CD4-positive, alpha-beta T cell (primary cell): ENCODE data around the gene SEMA4D. TPM values are rescaled to one million over a fixed set of nuclear protein-coding genes. Genes with fewer than 3 reads are reported as not detected.

Experiments used
- ATAC-seq: fragments of 200-7000 bp; cut with Tn5 transposase; one replicate; pipeline ENCODE4 v1.10.0; 2022; ENCODE audit warnings: mild to moderate bottlenecking; ENCODE audit not compliant: poor library complexity
- CTCF ChIA-PET: fragments of 350-600 bp; sonication (Branson Sonifier 250); formaldehyde crosslinking; loops from one replicate; lab custom pipeline; 2021; ENCODE audit warnings: antibody characterized with exemption, inconsistent platforms; lab: Charles Lee
- POLR2A ChIA-PET: fragments of 350-600 bp; sonication (Branson Sonifier 250); formaldehyde crosslinking; loops from one replicate; lab custom pipeline; 2021; ENCODE audit warnings: antibody characterized with exemption, inconsistent platforms; lab: Charles Lee
- DNase-seq, 14 experiments: peaks; one replicate each; pipeline ENCODE4 v3.0.0-alpha.2; 2013 to 2020; ENCODE audit warnings: mixed read lengths in 2 of 14
- H3K27ac ChIP-seq, 2 donors: one replicate each; pipeline versions ENCODE4 v1.5.1 to v1.7.0; 2013; ENCODE audit warnings: low read length in 2 of 2, low read depth in 1 of 2, mild to moderate bottlenecking in 1 of 2
- H3K27me3 ChIP-seq, 2 experiments: 1 replicate in 1 of 2; 2 replicates in 1 of 2; pipeline versions ENCODE4 v1.6.1 to v1.7.0; 2013; ENCODE audit warnings: low read length in 2 of 2, control low read depth in 1 of 2, mild to moderate bottlenecking in 1 of 2, moderate library complexity in 1 of 2; ENCODE audit not compliant: insufficient read depth in 2 of 2, control insufficient read depth in 1 of 2
- H3K36me3 ChIP-seq: one replicate; pipeline ENCODE4 v1.6.1; 2013; ENCODE audit warnings: low read length, control low read depth; ENCODE audit not compliant: insufficient read depth
- H3K4me1 ChIP-seq: one replicate; pipeline ENCODE4 v1.6.1; 2013; ENCODE audit warnings: low read length, control low read depth; ENCODE audit not compliant: insufficient read depth
- H3K4me3 ChIP-seq: one replicate; pipeline ENCODE4 v1.5.1; 2013; ENCODE audit warnings: mild to moderate bottlenecking, low read length, moderate library complexity
- H3K9me3 ChIP-seq, 2 experiments: 1 replicate in 1 of 2; 2 replicates in 1 of 2; pipeline versions ENCODE4 v1.6.1 to v1.7.0; 2013; ENCODE audit warnings: low read length in 2 of 2, mild to moderate bottlenecking in 2 of 2, control low read depth in 1 of 2, moderate library complexity in 1 of 2; ENCODE audit not compliant: control insufficient read depth in 1 of 2, insufficient read depth in 1 of 2
- H3K27ac Mint-ChIP-seq: one replicate; pipeline ENCODE4 v1.8.0; 2020; ENCODE audit warnings: mixed read lengths
- H3K27me3 Mint-ChIP-seq: one replicate; pipeline ENCODE4 v1.8.0; 2021; ENCODE audit warnings: mixed read lengths
- H3K36me3 Mint-ChIP-seq: one replicate; pipeline ENCODE4 v1.8.0; 2021; ENCODE audit warnings: low read depth, mixed read lengths
- H3K4me1 Mint-ChIP-seq: one replicate; pipeline ENCODE4 v1.8.0; 2021; ENCODE audit warnings: low read depth, mixed read lengths
- H3K4me3 Mint-ChIP-seq: one replicate; pipeline ENCODE4 v1.8.0; 2020; ENCODE audit warnings: mild to moderate bottlenecking, mixed read lengths
- H3K9me3 Mint-ChIP-seq: one replicate; pipeline ENCODE4 v1.8.0; 2020; ENCODE audit warnings: mixed read lengths
- intact Hi-C, 2 experiments: fragments of 100-400 bp; cut with DNase I in 1 of 2; cut with micrococcal nuclease in 1 of 2; formaldehyde crosslinking; loops; one replicate each; pipeline versions ENCODE4 v1.15.1 to v1.9.0; 2023 to 2025; cut with DNase I, micrococcal nuclease
- total RNA-seq, 174 experiments: library from RNA in 2 of 174; stranded (reverse) in 2 of 174; gene quantifications; one replicate each; pipeline ENCODE4 v1.2.3 and lab custom pipeline; 2021 to 2026
- TF ChIP-seq, protein P1 (sequence below): fragments of 200-600 bp; IDR thresholded peaks from one replicate; pipeline ENCODE4 v1.8.0; 2022; ENCODE audit warnings: antibody characterized with exemption, mild to moderate bottlenecking

The SEMA4D gene
- total RNA-seq, 2 experiments from 2014 or later, result 399 to 430 TPM

DNA sequence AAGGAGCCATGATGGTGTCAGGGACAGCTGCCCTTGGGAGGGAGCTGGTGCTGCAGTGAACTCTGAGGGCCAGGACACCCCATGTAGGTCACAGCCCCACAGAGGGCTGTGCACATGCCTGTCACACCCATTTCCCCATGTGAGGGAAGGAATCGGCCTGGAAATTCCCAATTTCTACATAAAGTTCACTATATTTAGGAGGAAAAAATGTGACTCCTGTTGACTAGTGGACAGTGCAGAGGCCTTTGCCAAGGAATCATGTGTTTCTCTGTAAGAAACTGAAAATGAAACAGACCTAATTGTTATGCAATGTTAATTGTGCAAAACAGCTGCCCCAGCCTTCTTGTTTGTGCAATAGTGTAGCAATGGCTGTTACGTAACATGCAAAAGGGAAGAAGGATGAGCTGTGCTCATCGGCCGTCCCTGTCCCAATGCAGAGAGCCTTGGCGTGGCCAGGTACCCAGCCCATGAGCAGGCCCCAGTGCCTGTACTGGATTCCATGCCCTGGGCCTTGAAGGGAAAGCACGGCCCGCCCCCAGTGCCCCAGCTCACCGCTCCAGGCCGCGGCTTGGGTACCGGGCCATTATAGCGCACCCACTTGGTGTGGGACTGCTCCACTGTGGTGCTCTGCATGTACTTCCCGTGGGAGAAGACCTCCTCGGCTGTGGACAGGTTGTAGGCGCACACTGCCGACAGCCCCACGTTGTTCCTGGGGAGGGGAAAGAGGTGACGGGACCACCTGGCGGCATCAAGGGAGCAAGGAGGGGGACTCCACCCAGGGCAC is 109.6 kb downstream of the SEMA4D start:
- Mint-ChIP-seq H3K9me3 (no peaks in the 10 kb centered on the region), H3K27ac (no peak overlapping the region), H3K27me3 (no peaks in the 10 kb centered on the region), H3K4me3 (no peak overlapping the region), H3K4me1 (peaks cover 2% of the 10 kb centered on the region), H3K36me3 (peaks cover 99% of the 10 kb centered on the region)
- Histone ChIP-seq H3K27ac (no peak overlapping the region), H3K9me3 (no peaks in the 10 kb centered on the region), H3K36me3 (peaks cover 98% of the 10 kb centered on the region), H3K4me1 (peaks cover 5% of the 10 kb centered on the region), H3K27me3 (no peaks in the 10 kb centered on the region), H3K4me3 (no peak overlapping the region)
- no peak for ATAC-seq
- ChIA-PET POLR2A (no interaction called here), CTCF (interaction anchor here (1.0 to 1.2 kb wide), 2 partner anchors 20 to 41 kb away, joined by 3 to 4 read pairs; no protein-coding TSS in a partner anchor)
- peak in 3 of 14 experiments; percentile 36 to 72 (median 66) for DNase-seq
- TF ChIP-seq, protein P1, sequence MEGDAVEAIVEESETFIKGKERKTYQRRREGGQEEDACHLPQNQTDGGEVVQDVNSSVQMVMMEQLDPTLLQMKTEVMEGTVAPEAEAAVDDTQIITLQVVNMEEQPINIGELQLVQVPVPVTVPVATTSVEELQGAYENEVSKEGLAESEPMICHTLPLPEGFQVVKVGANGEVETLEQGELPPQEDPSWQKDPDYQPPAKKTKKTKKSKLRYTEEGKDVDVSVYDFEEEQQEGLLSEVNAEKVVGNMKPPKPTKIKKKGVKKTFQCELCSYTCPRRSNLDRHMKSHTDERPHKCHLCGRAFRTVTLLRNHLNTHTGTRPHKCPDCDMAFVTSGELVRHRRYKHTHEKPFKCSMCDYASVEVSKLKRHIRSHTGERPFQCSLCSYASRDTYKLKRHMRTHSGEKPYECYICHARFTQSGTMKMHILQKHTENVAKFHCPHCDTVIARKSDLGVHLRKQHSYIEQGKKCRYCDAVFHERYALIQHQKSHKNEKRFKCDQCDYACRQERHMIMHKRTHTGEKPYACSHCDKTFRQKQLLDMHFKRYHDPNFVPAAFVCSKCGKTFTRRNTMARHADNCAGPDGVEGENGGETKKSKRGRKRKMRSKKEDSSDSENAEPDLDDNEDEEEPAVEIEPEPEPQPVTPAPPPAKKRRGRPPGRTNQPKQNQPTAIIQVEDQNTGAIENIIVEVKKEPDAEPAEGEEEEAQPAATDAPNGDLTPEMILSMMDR, result no peak
- intact Hi-C loops, result no loop called here

DNA sequence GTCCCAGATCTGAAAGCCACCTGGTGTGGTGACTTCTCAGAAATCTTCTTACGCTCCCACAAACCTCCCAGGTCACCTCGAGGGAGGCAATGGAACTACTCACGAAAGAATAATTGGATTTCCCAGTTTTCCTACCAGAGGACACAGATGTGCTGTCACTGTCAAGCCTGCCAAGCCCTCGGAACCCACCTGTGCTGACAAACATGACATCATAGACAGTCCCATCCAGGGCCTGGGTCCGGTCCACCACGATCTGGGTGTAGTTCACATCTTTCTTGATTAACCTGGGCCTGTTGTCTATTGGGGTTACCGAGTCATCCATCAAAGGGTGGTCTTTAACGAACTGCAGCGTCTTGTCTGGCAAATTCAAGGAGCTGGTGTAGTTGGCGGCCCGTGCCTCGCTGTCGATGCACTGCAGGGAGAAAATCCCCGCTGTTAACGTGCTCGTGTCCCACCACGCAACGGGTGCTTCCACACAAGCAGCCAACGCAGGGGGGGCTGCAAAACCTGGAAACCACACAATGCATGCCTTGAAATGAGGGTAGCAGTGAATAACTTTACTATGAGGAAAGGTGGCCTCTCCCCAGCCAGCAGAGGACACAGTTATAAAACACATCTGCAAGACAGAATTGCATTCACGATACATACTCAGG is 110.6 kb downstream of the SEMA4D start:
- Mint-ChIP-seq H3K36me3 (peaks cover 98% of the 10 kb centered on the region), H3K27me3 (no peaks in the 10 kb centered on the region), H3K27ac (peak overlapping the region; percentile 17), H3K4me1 (peaks cover 6% of the 10 kb centered on the region), H3K9me3 (no peaks in the 10 kb centered on the region), H3K4me3 (no peak overlapping the region)
- H3K27me3 ChIP-seq, result no peaks in the 10 kb centered on the region
- ATAC-seq (no peak), DNase-seq (no peak)
- H3K4me3 ChIP-seq, result no peak overlapping the region
- peaks cover 14% of the 10 kb centered on the region for H3K4me1 ChIP-seq
- no peak overlapping the region for H3K27ac ChIP-seq
- peaks cover 98% of the 10 kb centered on the region for H3K36me3 ChIP-seq
- no peaks in the 10 kb centered on the region for H3K9me3 ChIP-seq
- intact Hi-C loops, result no loop called here
- CTCF ChIA-PET, result interaction anchor here (1.0 to 1.2 kb wide), 2 partner anchors 21 to 42 kb away, joined by 3 to 4 read pairs; no protein-coding TSS in a partner anchor
- TF ChIP-seq, protein P1, result no peak
- POLR2A ChIA-PET, result no interaction called here

DNA sequence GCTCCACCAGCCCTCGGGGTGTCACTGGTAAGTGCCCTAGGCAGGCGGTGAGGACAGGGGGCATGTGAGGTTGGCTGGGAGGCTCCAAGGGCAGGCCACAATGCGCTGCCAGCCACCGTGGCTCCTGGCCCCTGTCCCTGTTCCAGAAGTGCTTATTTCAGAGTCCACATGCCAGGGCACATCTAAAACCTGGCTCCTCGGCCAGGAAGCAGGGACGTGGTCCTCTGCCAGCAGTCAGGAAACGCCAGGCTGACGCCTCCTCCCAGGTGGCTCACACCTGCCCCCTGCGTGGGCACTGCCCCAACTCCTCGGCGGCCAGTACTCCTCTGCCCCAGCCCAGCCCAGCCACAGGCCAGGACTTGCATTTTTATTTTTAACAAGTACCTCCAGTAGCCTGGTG is 111.1 kb downstream of the SEMA4D start:
- Mint-ChIP-seq H3K27me3 (no peaks in the 10 kb centered on the region), H3K9me3 (no peaks in the 10 kb centered on the region), H3K36me3 (peaks cover 98% of the 10 kb centered on the region), H3K27ac (peak overlapping the region; percentile 63), H3K4me3 (no peak overlapping the region), H3K4me1 (peaks cover 7% of the 10 kb centered on the region)
- no peak for ATAC-seq
- H3K27me3 ChIP-seq, result no peaks in the 10 kb centered on the region
- ChIA-PET POLR2A (no interaction called here), CTCF (no interaction called here)
- TF ChIP-seq, protein P1, result no peak
- peaks cover 19% of the 10 kb centered on the region for H3K4me1 ChIP-seq
- intact Hi-C loops, result no loop called here
- DNase-seq, result no peak
- peaks cover 98% of the 10 kb centered on the region for H3K36me3 ChIP-seq
- H3K4me3 ChIP-seq, result no peak overlapping the region
- H3K9me3 ChIP-seq, result no peaks in the 10 kb centered on the region
- H3K27ac ChIP-seq, result no peak overlapping the region
